Stimulated activated CD4-positive, alpha-beta T cell treated with anti-CD3 and anti-CD28 coated beads, Interleukin-12 subunit alpha, Interleukin-12 subunit beta, amount 100 ng/mL, for 48 hours (primary cell): ENCODE measurements around the gene PDIK1L.
"Not testable (repeated sequence)": the region's sequence is repeated elsewhere in the genome, so short reads cannot be mapped to it uniquely, and the experiment has no call there.

Experiments used
- DNase-seq, 3 donors: peaks; one replicate each; pipeline ENCODE4 v3.0.0-alpha.2; 2020; ENCODE audit warnings: low read depth in 2 of 3, low spot score in 1 of 3

Gene PDIK1L

DNA sequence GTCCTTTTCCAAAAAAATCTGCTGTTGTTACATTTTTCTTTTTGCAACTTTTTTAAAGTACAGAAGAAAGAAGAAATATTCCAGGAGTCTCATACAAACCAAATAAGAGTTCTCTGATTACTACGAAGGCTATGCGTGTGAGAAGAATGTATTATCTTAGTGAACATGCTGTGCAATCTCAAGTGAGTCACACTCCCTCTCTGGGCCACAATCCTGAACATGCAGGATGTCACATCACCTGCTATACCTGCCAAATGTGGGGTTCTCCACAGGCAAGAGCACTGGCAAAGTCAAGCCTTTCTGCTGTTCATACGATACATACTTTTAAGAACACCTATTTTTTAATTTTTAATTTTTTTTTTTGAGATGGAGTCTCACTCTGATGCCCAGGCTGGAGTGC, 22.5 kb upstream of the PDIK1L start:
- DNase-seq = no peak

DNA sequence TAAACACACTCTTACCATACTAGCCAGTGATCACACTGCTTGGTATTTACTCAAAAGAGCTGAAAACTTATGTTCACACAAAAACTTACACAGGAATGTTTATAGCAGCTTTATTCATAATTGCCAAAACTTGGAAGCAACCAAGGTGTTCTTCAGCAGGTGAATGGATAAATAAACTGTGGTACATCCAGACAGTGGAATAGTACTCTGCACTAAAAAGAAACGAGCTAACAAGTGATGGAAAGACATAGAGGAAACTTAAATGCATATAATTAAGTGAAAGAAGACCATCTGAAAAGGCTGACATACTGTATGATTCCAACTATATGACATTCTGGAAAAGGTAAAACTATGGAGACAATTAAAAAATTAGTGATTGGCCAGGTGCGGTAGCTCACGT, 20.7 kb upstream of the PDIK1L start:
- no peak for DNase-seq

DNA sequence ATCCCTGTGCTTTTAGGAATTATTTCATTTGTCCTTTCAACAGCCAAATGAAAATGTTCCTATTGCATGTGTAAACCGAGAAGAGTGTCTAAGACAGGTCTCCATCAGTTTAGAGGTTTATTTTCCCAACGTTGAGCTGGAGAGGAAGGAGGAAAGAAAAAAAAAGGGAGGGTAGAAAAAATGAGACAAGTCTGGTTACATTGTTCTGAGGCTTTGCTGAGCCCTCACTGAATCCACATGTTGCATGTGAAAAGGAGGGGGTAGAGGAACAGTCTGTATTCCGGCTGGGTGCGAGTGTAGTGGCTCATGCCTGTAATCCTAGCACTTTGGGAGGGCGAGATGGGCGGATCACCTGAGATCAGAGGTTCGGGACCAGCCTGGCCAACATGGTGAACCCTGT, 19.2 kb upstream of the PDIK1L start:
- no peak for DNase-seq

DNA sequence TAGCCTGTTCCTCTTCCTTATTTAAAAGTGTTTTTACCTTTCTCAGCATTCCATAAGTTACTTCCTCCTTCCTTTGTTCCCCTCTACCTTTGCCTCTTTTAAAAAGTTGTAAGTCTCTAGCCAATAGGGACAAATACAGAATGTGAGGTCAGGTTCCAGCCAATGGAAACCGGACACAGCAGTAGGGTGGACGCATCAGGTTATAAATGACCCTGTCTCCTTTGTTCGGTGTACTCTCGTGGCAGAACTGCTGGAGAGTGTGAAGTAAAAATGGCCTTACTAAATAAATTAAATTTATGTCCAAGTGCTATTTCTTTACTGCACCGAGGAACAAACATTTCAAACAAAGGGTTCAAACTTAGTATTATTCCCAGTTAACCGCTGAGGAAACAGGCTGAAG, 18.1 kb upstream of the PDIK1L start:
- not testable (repeated sequence) for DNase-seq

DNA sequence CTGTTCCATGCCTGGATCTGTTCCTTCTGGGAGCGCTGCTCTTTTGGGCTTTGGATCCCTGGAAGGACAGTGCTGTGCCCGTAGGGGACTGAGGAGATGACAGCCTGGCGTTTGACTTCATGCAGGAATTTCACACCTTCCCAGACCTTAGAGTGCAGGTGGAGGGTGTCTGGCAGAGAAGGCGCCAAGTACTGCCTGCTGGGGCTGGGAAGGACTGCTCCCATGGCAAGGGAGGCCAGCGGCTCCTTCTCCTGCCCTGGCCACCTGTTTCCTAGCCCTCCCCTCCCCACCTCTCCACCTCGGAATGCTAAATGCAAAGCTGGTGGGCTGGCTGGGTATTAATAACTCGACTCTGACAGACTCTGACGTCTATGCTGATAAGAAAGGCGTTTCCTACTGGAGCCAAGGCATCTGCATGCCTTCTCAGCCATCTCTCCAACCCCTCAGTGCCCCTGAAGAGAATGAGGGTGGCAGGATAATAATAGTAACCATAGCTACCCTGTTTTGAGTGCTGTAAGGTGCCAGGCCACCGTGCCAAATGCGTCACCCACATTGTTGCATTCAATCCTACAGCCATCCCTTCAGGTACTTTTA, 17.5 kb upstream of the PDIK1L start:
- no peak for DNase-seq

DNA sequence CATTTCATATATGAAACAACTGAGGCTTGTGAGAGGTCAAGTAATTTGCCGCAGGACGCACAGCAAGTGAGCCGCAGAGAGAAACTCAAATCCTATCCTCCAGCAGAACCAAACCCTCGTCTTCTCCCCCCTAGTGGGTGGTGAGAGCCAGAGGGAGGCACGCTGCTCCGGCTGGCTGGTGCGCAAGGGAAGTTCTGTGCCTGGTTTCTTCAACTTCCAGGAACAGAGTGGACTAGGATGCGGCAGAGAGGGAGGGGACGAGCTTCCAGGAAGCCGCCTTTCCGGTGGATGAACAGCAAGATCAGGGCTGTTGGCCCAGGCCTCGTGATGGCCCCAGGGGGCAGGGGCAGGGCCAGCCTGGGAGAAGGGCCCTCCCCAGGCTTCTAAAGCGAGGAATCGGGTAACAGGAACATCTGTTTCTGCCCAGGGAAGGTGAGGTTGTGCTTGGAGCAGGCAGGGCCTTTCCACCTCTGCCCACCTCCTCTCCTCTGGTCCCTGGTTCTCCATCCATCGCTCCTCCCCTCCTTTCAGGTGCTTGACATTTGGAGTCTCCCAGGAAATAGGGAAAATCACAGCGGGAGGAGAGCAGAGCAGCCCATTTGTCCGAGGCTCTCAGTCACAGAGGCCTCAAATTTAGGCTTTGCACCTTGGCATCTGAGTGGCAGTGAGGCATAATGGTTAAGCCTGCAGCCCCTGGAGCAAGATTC, 16.8 kb upstream of the PDIK1L start:
- no peak for DNase-seq

DNA sequence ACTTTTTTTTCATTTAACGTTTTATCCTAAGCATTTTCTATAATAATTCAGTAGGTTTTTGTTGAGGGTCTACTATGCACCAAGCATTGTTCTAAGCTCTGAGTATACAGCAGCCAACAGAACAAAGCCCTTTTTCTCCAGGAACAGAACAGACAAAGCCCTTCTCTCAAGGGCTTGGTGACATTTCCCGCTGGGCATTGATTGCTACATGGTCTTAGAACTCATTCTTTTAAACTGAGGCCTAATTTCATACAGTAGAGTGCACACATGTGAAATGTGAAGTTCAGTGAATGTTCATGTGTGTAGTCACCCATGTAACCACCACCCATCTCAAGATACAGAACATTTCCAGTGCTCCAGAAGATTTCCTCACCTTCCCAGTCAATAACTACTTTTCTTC, 15.2 kb upstream of the PDIK1L start:
- no peak for DNase-seq

DNA sequence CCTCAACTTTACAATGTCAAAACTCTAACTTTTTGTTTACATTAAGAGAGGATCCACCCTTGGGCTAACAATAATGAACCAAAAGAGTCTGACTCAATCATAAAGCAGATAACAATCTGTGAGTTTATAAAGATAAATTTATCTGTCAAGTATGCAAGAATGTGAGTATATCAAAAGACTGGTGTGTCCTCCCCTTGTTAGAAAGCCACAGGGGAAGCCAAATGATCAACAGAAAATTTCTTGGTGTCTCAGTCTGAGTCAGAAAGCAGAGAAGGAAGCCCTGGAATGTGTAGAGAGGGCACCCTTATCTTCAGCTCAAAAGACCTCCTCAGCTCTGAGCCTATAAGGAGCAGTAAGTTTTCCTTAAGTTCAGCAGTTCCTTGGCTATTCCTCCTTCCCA, 13.9 kb upstream of the PDIK1L start:
- no peak for DNase-seq

DNA sequence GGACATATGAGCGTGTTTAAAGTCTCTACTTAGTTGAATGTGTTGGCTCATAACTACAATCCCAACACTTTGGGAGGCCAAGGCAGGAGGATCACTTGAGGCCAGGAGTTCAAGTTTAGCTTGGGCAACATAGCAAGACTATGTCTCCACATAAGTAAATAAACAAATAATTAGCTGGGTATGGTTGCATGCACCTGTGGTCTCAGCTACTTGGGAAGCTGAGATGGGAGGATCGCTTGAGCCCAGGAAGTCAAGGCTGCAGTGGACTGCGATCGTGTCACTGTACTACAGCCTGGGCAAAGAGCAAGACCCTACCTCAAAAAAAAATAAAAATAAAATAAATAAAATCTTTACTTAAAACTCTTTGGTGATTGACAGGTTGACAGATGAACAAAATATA, 13.0 kb upstream of the PDIK1L start:
- no peak for DNase-seq

DNA sequence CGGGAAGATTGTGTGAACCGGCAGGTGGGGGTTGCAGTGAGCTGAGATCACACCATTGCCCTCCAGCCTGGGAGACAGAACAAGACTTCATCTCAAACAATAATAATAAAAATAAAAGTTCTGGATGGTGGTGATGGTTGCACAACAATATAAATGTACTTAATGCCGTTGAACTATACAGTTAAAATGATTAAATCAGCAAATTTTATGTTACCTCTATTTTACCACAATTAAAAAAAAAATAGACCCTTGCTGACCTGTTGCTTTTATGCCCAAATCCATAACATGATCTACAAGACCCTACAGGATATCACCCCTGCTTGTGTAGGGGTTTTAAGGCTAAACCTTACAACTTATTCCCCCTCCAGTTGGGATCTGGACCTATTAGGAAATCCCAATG, 11.8 kb upstream of the PDIK1L start:
- DNase-seq = no peak

DNA sequence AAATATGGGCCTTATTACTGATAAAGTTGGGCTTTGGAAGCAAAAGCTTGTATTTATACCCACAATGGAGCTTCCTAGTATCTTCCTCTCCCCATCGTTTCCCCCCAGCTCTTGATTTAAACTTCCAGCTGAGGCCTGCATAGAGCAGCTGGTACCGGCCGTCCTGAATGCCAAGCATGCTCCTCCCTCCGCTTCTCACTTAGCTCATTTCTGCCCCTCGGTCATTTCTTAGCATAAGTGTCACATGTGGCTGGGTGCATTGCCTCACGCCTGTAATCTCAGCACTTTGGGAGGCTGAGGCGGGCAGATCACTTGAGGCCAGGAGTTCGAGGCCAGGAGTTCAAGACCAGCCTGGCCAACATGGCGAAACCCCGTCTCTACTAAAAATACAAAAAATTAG, 11.4 kb upstream of the PDIK1L start:
- not testable (repeated sequence) for DNase-seq

DNA sequence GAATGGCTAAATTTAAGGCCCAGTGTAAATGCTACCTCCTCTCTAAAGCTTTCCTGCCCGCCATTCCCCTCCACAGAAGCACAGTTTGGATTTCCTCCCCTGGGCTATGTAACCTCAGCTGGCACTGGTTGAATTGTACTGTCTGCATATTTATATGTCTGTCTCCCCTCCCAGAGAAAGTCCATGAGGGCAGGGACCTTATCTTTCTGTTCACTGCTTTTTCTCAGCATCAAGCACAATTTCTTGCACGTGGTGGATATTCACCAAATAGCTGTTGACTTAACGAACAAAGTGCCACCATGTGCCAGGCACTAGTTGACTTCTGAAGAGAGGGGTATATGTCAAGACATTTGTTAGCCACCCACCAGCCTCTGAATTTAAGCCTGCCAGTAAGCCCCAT, 9.5 kb upstream of the PDIK1L start:
- DNase-seq = no peak

DNA sequence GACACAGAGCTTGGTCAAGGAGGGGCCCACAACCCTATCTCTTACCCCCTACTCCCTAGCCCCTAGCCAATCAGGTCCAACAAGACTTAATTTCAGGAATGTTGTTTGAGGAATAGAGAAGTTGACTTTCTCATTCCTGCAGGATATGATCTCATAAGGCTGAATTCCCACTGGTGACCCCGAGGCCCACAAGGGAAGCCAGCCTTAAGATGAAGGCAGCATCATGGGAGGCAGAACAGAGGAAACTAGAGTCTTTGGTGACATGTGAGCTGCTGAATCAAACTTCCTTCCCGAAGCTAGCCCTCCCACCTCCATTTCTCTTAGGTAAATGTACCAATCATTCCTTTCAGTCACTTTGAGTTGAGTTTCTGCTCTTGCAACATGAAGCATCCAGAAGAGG, 9.1 kb upstream of the PDIK1L start:
- DNase-seq = no peak

DNA sequence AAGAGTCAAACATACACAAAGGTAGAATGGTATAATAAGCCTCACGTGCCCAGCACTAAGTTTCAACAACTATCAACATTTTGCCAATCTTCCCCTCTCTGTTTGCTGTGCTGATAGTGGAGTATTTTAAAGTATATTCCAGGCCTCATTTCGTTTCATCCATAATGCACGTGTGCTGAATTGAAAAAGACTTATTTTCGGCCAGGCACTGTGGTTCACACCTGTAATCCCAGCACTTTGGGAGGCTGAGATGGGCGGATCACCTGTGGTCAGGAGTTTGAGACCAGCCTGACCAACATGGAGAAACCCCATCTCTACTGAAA, 6.4 kb upstream of the PDIK1L start:
- DNase-seq = not testable (repeated sequence)

DNA sequence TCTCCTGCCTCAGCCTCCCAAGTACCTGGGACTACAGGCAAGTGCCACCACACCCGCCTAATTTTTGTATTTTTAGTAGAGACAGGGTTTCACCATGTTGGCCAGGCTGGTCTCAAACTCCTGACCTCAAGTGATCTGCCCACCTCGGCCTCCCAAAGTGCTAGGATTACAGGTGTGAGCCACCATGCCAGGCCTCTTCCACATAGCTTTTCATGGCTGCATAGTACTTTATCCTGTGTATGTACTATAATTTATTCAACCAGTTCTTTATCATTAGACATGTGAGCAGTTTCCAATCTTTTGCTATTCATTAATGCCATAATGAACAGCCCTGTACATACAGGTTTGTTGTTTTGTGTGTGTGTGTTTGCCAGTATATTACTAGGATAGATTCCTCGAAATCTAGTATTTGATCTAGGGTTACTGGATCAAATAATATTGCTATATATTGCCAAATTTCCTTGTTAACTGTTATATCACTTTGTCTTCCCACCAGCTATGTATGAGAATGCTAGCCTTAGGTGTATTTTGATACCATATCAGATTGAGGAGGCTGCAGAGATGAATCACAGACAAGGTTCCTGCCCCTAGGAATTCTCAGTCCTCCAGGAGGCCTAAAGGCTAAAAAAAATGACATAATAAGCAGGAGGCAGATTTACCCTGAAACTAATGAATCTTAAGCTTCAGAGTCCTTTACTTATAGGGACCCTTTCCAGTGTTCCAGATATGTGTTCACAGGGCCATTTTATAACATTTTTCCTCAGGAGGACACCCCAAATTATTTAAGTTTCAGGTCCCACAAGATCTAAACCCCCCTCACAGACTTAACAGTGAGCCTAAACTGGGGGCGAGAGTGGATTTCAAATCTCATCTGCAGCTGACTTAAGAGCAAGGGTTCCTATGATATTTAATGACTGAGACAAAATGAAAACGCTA, 2.1 kb upstream of the PDIK1L start:
- DNase-seq = no peak

DNA sequence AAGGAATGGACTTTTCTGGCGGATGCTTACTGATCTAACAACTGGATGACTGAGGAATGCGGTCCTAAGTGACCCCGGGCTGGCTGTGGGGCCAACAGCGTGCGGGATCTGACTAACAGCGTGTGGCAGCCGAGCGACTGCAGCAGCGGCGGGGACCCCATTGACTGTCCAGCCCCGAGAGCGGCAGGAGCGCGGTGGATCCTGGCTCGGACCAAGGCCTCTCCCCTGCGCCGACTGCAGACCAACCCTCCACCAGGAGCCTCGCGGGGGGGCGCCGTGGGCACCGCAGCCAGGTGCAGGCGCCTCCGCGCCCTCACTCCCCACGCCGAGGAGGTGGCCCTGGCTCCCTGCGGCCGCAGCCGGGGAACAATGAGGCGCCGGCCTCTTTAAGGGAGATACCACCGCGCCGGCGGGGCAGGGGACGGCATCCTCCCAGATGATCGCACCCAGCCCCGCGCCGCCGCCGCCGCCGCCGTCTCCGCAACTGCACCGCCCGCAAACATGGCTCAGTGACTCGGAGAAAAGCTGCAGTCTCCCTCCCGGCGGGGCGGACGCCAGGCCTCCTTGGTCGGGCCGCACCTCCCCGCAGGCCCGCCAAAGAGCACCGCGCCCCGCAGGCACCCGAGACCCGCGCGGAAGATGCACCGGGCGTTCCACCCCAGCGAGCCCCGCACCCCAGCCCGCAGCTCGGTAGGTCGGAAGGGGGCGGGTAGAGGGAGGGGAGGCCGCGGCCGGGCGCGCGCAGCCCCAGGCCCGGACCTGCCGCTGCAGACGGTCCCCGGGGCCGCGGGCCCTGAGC, 694 bp upstream of the PDIK1L start:
- peak; percentile 40 to 71 (median 44) for DNase-seq

DNA sequence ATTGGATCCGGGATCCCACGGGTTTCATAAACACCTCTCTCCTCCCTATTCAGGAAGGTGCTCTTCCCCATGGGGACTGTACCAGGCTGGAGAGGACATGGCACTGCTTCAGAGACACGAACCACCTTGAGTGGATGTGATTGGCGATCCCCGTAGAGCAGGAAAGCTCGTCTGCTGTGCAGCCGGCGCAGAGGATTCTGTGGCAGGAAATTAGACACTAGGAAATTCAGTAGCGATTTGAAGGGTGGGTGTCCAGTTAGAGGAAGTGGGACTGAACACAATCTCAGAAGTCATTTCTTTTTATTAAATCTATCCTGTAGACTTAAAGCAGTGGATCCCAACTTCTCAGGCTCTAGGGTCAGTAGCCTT, 767 bp downstream of the PDIK1L start:
- DNase-seq = peak in 1 of 3 donors; percentile 9

DNA sequence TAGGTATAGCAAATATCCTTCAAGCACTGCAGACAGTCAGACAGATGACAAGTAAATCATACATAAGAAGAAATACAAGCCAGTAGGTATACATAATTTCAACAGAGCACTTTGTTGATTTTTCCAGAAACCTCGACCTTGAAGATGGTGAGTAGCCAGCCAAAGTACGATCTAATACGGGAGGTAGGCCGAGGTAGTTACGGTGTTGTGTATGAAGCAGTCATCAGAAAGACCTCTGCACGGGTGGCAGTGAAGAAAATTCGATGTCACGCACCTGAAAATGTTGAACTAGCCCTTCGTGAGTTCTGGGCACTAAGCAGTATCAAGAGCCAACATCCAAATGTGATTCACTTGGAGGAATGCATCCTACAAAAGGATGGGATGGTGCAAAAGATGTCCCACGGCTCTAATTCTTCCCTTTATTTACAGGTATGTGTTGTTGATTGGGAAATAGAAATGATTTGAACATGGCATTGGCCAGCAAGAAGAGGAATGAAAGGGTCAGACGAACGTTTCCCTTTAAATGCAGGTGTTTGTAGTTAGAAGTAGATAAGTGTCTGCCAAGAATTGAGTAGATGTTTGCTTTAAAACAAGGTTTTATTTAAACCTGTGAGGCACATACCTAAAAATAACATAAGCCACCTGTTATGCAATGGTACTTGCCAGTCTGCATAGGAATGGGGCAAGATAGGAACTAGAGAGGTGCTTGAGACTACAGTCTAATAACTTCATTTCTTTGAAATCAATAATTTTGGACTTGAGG, 2.7 kb downstream of the PDIK1L start:
- DNase-seq = no peak

DNA sequence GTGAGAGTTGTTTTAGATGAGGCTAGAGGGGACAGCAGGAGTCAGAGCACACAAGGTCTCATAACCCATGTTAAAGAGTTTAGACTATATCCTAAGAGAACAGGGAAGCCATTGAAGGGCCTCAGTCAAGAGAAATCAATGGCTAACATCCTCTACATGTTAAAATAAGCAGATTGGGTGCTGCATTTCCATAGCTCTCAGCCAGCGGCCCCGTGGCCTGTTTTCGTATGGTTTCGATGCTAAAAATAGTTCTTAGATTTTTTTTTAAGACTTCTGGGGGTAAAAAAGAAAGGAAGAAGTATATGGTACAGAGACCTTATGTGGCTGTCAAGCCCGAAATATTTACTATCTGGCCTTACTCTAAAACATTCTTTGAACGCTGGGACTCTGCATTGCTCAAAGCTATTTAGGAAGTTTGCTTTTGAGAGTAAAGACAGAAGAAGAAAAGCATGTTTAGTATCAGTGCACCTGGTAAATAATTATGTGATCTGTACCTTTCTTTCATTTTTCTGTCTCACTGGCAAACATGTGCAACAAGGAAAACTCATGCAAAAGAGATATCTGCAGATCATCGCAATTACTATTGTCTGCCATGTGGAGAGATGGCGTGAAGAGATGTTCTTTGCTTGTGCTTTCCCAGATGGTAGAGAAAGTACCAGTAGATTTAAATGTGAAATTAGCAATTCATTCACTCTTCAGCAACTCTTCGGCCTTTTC, 8.4 kb downstream of the PDIK1L start:
- DNase-seq = no peak
